NCI-H1930 (cell line): ENCODE data around the gene ASF1B.

Experiments used
- DNase-seq, 2 experiments: peaks; one replicate each; lab custom pipeline; 2025; lab: John Stamatoyannopoulos, UW

The ASF1B gene

GRCh38 chr19:14111486-14111885 is 24.9 kb downstream of the ASF1B start:
- no peak for DNase-seq

GRCh38 chr19:14110650-14111049 is 25.7 kb downstream of the ASF1B start:
- no peak for DNase-seq

GRCh38 chr19:14107581-14108461 is 28.6 kb downstream of the ASF1B start:
- no peak for DNase-seq

GRCh38 chr19:14106840-14107239 is 29.5 kb downstream of the ASF1B start:
- DNase-seq = no peak

GRCh38 chr19:14105680-14106079 is 30.7 kb downstream of the ASF1B start:
- no peak for DNase-seq

- DNase-seq = no peak
Observed at GRCh38 chr19:14103310-14103709, 33.1 kb downstream of the ASF1B start.

- no peak for DNase-seq
Observed at GRCh38 chr19:14102756-14103155, 33.6 kb downstream of the ASF1B start.

- no peak for DNase-seq
Observed at GRCh38 chr19:14102102-14102696, 34.2 kb downstream of the ASF1B start.

- DNase-seq = no peak
Observed at GRCh38 chr19:14101003-14101545, 35.3 kb downstream of the ASF1B start.

- no peak for DNase-seq
Observed at GRCh38 chr19:14097532-14098151, 38.7 kb downstream of the ASF1B start.

GRCh38 chr19:14096272-14096992 is 40.0 kb downstream of the ASF1B start:
- DNase-seq = no peak

- DNase-seq = no peak
Observed at GRCh38 chr19:14094854-14095253, 41.5 kb downstream of the ASF1B start.

GRCh38 chr19:14093117-14093823 is 43.1 kb downstream of the ASF1B start:
- DNase-seq = no peak

GRCh38 chr19:14091813-14092462 is 44.5 kb downstream of the ASF1B start:
- no peak for DNase-seq

GRCh38 chr19:14091081-14091812 is 45.1 kb downstream of the ASF1B start:
- DNase-seq = peak; percentile 14 to 68

- peak; percentile 69 to 83 for DNase-seq
Observed at GRCh38 chr19:14090509-14091080, 45.8 kb downstream of the ASF1B start, which contains the start of gene SAMD1. TSS of gene SAMD1 (minus strand) at chr19:14090751.

GRCh38 chr19:14089662-14090508 is 46.5 kb downstream of the ASF1B start:
- DNase-seq = peak in 1 of 2 experiments; percentile 32

- no peak for DNase-seq
Observed at GRCh38 chr19:14089412-14089661, 47.1 kb downstream of the ASF1B start.
